HEK293 (cell line): ENCODE measurements around the gene TMEM240.

ENCODE experiments used
- YY1 ChIP-seq: fragments of 450-650 bp; formaldehyde crosslinking; IDR thresholded peaks from 2 replicates; pipeline ENCODE4 v1.5.1; 2018; ENCODE audit warnings: missing biosample characterization, missing genetic modification characterization
- ZNF112 ChIP-seq: fragments of 450-650 bp; formaldehyde crosslinking; IDR thresholded peaks from 2 replicates; pipeline ENCODE4 v1.5.0; 2017; ENCODE audit warnings: missing biosample characterization, missing genetic modification characterization
- ZNF138 ChIP-seq: fragments of 450-650 bp; formaldehyde crosslinking; IDR thresholded peaks from 2 replicates; pipeline ENCODE4 v1.5.1; 2016; ENCODE audit warnings: missing biosample characterization, missing genetic modification characterization, borderline replicate concordance
- ZNF274 ChIP-seq, 2 experiments: fragments of 200-500 bp in 1 of 2; fragments of 450-650 bp in 1 of 2; sonication (Bioruptor generic) in 1 of 2; formaldehyde crosslinking in 1 of 2; IDR thresholded peaks; 2 replicates each; pipeline versions ENCODE4 v1.5.1 to v1.6.1; 2014 to 2016; ENCODE audit warnings: borderline replicate concordance in 1 of 2, inconsistent platforms in 1 of 2, low read length in 1 of 2, missing biosample characterization in 1 of 2, missing genetic modification characterization in 1 of 2
- ZNF311 ChIP-seq: fragments of 450-650 bp; formaldehyde crosslinking; IDR thresholded peaks from 2 replicates; pipeline ENCODE4 v1.5.1; 2017; ENCODE audit warnings: missing biosample characterization, missing genetic modification characterization, borderline replicate concordance
- ZNF580 ChIP-seq: fragments of 450-650 bp; formaldehyde crosslinking; IDR thresholded peaks from 2 replicates; pipeline ENCODE4 v1.5.1; 2016; ENCODE audit warnings: missing biosample characterization, missing genetic modification characterization
- ZNF629 ChIP-seq: fragments of 450-650 bp; formaldehyde crosslinking; IDR thresholded peaks from 2 replicates; pipeline ENCODE4 v1.5.1; 2017; ENCODE audit warnings: missing biosample characterization, missing genetic modification characterization
- ZNF654 ChIP-seq: fragments of 450-650 bp; formaldehyde crosslinking; IDR thresholded peaks from 2 replicates; pipeline ENCODE4 v1.5.1; 2016; ENCODE audit warnings: low read depth, missing biosample characterization, missing genetic modification characterization
- ZSCAN23 ChIP-seq: fragments of 450-650 bp; formaldehyde crosslinking; IDR thresholded peaks from 2 replicates; pipeline ENCODE4 v1.5.1; 2016; ENCODE audit warnings: missing biosample characterization, missing genetic modification characterization
- TF ChIP-seq, protein P1 (sequence below): fragments of 450-650 bp; formaldehyde crosslinking; IDR thresholded peaks from 2 replicates; pipeline ENCODE4 v1.5.1; 2016; ENCODE audit warnings: missing biosample characterization, missing genetic modification characterization
- TF ChIP-seq, protein P2 (sequence below): fragments of 450-650 bp; formaldehyde crosslinking; IDR thresholded peaks from 2 replicates; pipeline ENCODE4 v1.5.1; 2016; ENCODE audit warnings: missing biosample characterization, missing genetic modification characterization

- TF ChIP-seq, protein P1, sequence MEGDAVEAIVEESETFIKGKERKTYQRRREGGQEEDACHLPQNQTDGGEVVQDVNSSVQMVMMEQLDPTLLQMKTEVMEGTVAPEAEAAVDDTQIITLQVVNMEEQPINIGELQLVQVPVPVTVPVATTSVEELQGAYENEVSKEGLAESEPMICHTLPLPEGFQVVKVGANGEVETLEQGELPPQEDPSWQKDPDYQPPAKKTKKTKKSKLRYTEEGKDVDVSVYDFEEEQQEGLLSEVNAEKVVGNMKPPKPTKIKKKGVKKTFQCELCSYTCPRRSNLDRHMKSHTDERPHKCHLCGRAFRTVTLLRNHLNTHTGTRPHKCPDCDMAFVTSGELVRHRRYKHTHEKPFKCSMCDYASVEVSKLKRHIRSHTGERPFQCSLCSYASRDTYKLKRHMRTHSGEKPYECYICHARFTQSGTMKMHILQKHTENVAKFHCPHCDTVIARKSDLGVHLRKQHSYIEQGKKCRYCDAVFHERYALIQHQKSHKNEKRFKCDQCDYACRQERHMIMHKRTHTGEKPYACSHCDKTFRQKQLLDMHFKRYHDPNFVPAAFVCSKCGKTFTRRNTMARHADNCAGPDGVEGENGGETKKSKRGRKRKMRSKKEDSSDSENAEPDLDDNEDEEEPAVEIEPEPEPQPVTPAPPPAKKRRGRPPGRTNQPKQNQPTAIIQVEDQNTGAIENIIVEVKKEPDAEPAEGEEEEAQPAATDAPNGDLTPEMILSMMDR (tag by site-specific recombination): no peak
- TF ChIP-seq ZNF274 (IDR thresholded peaks at IDR 0.05; ENCODE audit: low read length) (no peak), ZNF274 (tag by site-specific recombination; IDR thresholded peaks at IDR 0.05; ENCODE audit: borderline replicate concordance) (no peak), ZNF138 (tag by site-specific recombination) (no peak), ZNF112 (no peak), YY1 (no peak), ZNF580 (tag by site-specific recombination) (no peak), ZNF311 (no peak), ZSCAN23 (tag by site-specific recombination) (no peak), ZNF629 (tag by site-specific recombination) (no peak), ZNF654 (no peak)
- TF ChIP-seq, protein P2, sequence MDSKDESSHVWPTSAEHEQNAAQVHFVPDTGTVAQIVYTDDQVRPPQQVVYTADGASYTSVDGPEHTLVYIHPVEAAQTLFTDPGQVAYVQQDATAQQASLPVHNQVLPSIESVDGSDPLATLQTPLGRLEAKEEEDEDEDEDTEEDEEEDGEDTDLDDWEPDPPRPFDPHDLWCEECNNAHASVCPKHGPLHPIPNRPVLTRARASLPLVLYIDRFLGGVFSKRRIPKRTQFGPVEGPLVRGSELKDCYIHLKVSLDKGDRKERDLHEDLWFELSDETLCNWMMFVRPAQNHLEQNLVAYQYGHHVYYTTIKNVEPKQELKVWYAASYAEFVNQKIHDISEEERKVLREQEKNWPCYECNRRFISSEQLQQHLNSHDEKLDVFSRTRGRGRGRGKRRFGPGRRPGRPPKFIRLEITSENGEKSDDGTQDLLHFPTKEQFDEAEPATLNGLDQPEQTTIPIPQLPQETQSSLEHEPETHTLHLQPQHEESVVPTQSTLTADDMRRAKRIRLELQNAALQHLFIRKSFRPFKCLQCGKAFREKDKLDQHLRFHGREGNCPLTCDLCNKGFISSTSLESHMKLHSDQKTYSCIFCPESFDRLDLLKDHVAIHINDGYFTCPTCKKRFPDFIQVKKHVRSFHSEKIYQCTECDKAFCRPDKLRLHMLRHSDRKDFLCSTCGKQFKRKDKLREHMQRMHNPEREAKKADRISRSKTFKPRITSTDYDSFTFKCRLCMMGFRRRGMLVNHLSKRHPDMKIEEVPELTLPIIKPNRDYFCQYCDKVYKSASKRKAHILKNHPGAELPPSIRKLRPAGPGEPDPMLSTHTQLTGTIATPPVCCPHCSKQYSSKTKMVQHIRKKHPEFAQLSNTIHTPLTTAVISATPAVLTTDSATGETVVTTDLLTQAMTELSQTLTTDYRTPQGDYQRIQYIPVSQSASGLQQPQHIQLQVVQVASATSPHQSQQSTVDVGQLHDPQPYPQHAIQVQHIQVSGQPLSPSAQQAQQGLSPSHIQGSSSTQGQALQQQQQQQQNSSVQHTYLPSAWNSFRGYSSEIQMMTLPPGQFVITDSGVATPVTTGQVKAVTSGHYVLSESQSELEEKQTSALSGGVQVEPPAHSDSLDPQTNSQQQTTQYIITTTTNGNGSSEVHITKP (tag by site-specific recombination): no peak
Measured at GRCh38 chr1:1567152-1567875, 26.9 kb upstream of the TMEM240 start.
